GM12892 (cell line): ENCODE data around the gene UXS1.

Source experiments
- POLR2AphosphoS5 ChIP-seq: IDR thresholded peaks from 2 replicates; pipeline ENCODE4 v1.6.1; 2011; ENCODE audit warnings: low read depth, low read length, control low read depth
- TAF1 ChIP-seq: IDR thresholded peaks from 2 replicates; pipeline ENCODE4 v1.6.1; 2011; ENCODE audit warnings: low read depth, mild to moderate bottlenecking, control low read depth, low read length, borderline replicate concordance

DNA sequence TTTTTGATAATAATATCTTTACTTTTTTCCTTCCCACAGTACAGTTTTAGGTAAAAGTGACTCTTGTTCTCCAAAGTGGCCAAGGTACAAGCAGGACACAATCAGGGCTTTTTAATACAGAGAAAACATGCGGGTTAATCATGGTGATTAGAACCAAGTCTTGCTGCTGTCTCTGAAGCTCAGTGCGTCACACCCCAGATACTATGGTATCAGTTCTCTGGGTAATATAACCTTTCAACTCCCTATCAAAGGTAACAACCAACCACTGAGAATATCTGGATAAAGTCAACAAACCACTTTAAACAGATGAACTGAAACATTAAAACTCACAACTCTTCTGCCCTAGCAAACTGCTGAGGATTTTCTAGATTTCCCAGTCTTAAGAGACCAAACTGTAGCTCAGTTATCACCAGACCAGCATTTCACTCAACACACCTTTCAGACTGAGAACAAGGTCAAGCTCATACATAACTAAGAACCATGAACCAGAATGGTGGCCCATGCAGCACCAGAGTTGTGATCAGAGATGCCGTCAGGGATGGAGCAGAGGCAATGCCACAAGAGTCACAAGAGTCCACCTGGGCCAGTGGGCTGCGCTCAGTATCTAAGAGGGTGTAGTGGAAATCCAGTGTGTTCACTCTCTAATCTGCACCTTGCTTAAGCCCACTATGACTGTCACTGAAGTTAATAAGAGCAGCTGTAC lies 103.0 kb downstream of the UXS1 start:
- TF ChIP-seq TAF1 (no peak), POLR2AphosphoS5 (no peak)
